ENCODE data around the gene SLC22A3. TPM values are rescaled to one million over a fixed set of nuclear protein-coding genes. Genes with fewer than 3 reads are reported as not detected.
A peak's percentile ranks its signal among the peaks of the same experiment; 100 is the strongest.

SLC22A3 gene
- total RNA-seq, 1 donor from 2014 or later, result 71.5 TPM

- DNase-seq (ENCODE audit: low spot score), result no peak
Measured at GRCh38 chr6:160336200-160336599, 12.0 kb upstream of the SLC22A3 start.

GRCh38 chr6:160337301-160337700 lies 10.9 kb upstream of the SLC22A3 start:
- DNase-seq (ENCODE audit: low spot score), result no peak

GRCh38 chr6:160337991-160338390 lies 10.2 kb upstream of the SLC22A3 start:
- DNase-seq (ENCODE audit: low spot score), result no peak

- no peak for DNase-seq (ENCODE audit: low spot score)
Measured at GRCh38 chr6:160343144-160343543, 5.0 kb upstream of the SLC22A3 start.

- no peak for DNase-seq (ENCODE audit: low spot score)
Measured at GRCh38 chr6:160344271-160344670, 3.9 kb upstream of the SLC22A3 start.

- no peak for DNase-seq (ENCODE audit: low spot score)
Measured at GRCh38 chr6:160347259-160348222, 637 bp upstream of the SLC22A3 start.

GRCh38 chr6:160349020-160349441 lies 853 bp downstream of the SLC22A3 start:
- peak; percentile 12 for DNase-seq (ENCODE audit: low spot score)

- DNase-seq (ENCODE audit: low spot score), result peak; percentile 53
Measured at GRCh38 chr6:160349814-160350350, 1.7 kb downstream of the SLC22A3 start.

- no peak for DNase-seq (ENCODE audit: low spot score)
Measured at GRCh38 chr6:160353950-160354496, 5.8 kb downstream of the SLC22A3 start.

GRCh38 chr6:160355001-160355400 lies 6.8 kb downstream of the SLC22A3 start:
- no peak for DNase-seq (ENCODE audit: low spot score)

GRCh38 chr6:160356074-160356744 lies 8.0 kb downstream of the SLC22A3 start:
- no peak for DNase-seq (ENCODE audit: low spot score)

GRCh38 chr6:160357088-160357487 lies 8.9 kb downstream of the SLC22A3 start:
- DNase-seq (ENCODE audit: low spot score), result no peak

- DNase-seq (ENCODE audit: low spot score), result no peak
Measured at GRCh38 chr6:160358225-160359119, 10.3 kb downstream of the SLC22A3 start.

- no peak for DNase-seq (ENCODE audit: low spot score)
Measured at GRCh38 chr6:160360955-160361354, 12.8 kb downstream of the SLC22A3 start.

GRCh38 chr6:160362556-160362955 lies 14.4 kb downstream of the SLC22A3 start:
- DNase-seq (ENCODE audit: low spot score), result no peak

- no peak for DNase-seq (ENCODE audit: low spot score)
Measured at GRCh38 chr6:160363016-160363996, 15.1 kb downstream of the SLC22A3 start.

GRCh38 chr6:160365117-160365516 lies 16.9 kb downstream of the SLC22A3 start:
- no peak for DNase-seq (ENCODE audit: low spot score)

- DNase-seq (ENCODE audit: low spot score), result no peak
Measured at GRCh38 chr6:160367798-160368547, 19.8 kb downstream of the SLC22A3 start.

- DNase-seq (ENCODE audit: low spot score), result no peak
Measured at GRCh38 chr6:160368670-160369069, 20.5 kb downstream of the SLC22A3 start.

All from umbilical cord (tissue), 2 donors.